Mesendoderm (in vitro differentiated cells): Measurements from ENCODE around the gene CAGE1.

Experiments used
- DNase-seq: peaks from one replicate; pipeline ENCODE4 v3.0.0; 2013
- H2AK5ac ChIP-seq: 2 replicates; pipeline ENCODE4 v1.6.1; 2013; ENCODE audit warnings: low read length, inconsistent platforms
- H2BK120ac ChIP-seq: 2 replicates; pipeline ENCODE4 v1.6.1; 2013; ENCODE audit warnings: low read depth, mild to moderate bottlenecking, low read length, moderate library complexity, mixed read lengths
- H2BK15ac ChIP-seq: replicated peaks from 2 replicates; pipeline ENCODE4 v1.6.1; 2013; ENCODE audit warnings: low read depth, mild to moderate bottlenecking, moderate library complexity
- H2BK5ac ChIP-seq: 2 replicates; pipeline ENCODE4 v1.6.1; 2013; ENCODE audit warnings: low read length, inconsistent platforms
- H3K18ac ChIP-seq: 2 replicates; pipeline ENCODE4 v1.6.1; 2013; ENCODE audit warnings: mild to moderate bottlenecking, low read length, mixed read lengths
- H3K23ac ChIP-seq: one replicate; pipeline ENCODE4 v1.6.1; 2013; ENCODE audit warnings: low read length
- H3K27ac ChIP-seq: 2 replicates; pipeline ENCODE4 v1.5.1; 2013; ENCODE audit warnings: low read depth, mild to moderate bottlenecking, inconsistent platforms, low read length, moderate library complexity
- H3K27me3 ChIP-seq: 2 replicates; pipeline ENCODE4 v1.6.1; 2013; ENCODE audit warnings: low read length, control low read depth, mild to moderate bottlenecking, inconsistent platforms; ENCODE audit not compliant: insufficient read depth, poor library complexity
- H3K36me3 ChIP-seq: 2 replicates; pipeline ENCODE4 v1.6.1; 2013; ENCODE audit warnings: low read length, inconsistent platforms; ENCODE audit not compliant: control insufficient read depth, insufficient read depth
- H3K4ac ChIP-seq: one replicate; pipeline ENCODE4 v1.6.1; 2013; ENCODE audit warnings: low read depth, mild to moderate bottlenecking, low read length, moderate library complexity
- H3K4me1 ChIP-seq: 2 replicates; pipeline ENCODE4 v1.6.1; 2013; ENCODE audit warnings: low read depth, low read length, inconsistent platforms; ENCODE audit not compliant: control insufficient read depth
- H3K4me2 ChIP-seq: 2 replicates; pipeline ENCODE4 v1.6.1; 2013; ENCODE audit warnings: low read length
- H3K4me3 ChIP-seq: 2 replicates; pipeline ENCODE4 v1.5.1; 2013; ENCODE audit warnings: mild to moderate bottlenecking, low read length
- H3K56ac ChIP-seq: one replicate; pipeline ENCODE4 v1.6.1; 2013; ENCODE audit warnings: low read length
- H3K79me1 ChIP-seq: 2 replicates; pipeline ENCODE4 v1.6.1; 2013; ENCODE audit warnings: low read length, inconsistent platforms
- H3K79me2 ChIP-seq: 2 replicates; pipeline ENCODE4 v1.6.1; 2013; ENCODE audit warnings: mild to moderate bottlenecking, low read length; ENCODE audit not compliant: control insufficient read depth, insufficient read depth
- H3K9ac ChIP-seq: 2 replicates; pipeline ENCODE4 v1.6.1; 2013; ENCODE audit warnings: low read length, inconsistent platforms
- H4K5ac ChIP-seq: one replicate; pipeline ENCODE4 v1.6.1; 2013; ENCODE audit warnings: low read length
- H4K8ac ChIP-seq: one replicate; pipeline ENCODE4 v1.6.1; 2013; ENCODE audit warnings: low read depth, mild to moderate bottlenecking, control low read depth, low read length, moderate library complexity
- WGBS: extraction: QIAGEN DNeasy Blood & Tissue Kit; methylation state at CpG from one replicate; pipeline ENCODE4 v1.1.7; 2013; ENCODE audit warnings: low lambda C conversion rate, missing lambda C conversion rate; ENCODE audit not compliant: insufficient coverage; ENCODE audit errors: extremely low coverage; 5-methylcytosine and 5-hydroxymethylcytosine counted together

Gene CAGE1

GRCh38 chr6:7311917-7312615 lies 77.5 kb downstream of the CAGE1 start:
- Histone ChIP-seq H3K18ac (peak overlapping the region; percentile 70), H4K8ac (no peak overlapping the region), H3K79me2 (peaks cover 20% of the 10 kb centered on the region), H2BK5ac (no peak overlapping the region), H3K4me1 (no peaks in the 10 kb centered on the region), H4K5ac (no peak overlapping the region), H3K36me3 (no peaks in the 10 kb centered on the region), H3K27me3 (no peaks in the 10 kb centered on the region), H3K23ac (no peak overlapping the region), H3K79me1 (peaks cover 2% of the 10 kb centered on the region), H3K9ac (peak overlapping the region; percentile 90), H3K56ac (peak overlapping the region; percentile 99), H2BK15ac (no peak overlapping the region), H2AK5ac (no peak overlapping the region), H2BK120ac (no peak overlapping the region), H3K4me3 (peak overlapping the region; percentile 78), H3K27ac (peak overlapping the region; percentile 91), H3K4ac (peak overlapping the region; percentile 76), H3K4me2 (peak overlapping the region; percentile 41)
- DNase-seq = peak; percentile 42
- WGBS = no CpG with 5 or more reads among the region's 17 CpGs

- no CpG with 5 or more reads among the region's 1 CpG for WGBS
- H3K9ac ChIP-seq = peak overlapping the region; percentile 14
- peaks cover 22% of the 10 kb centered on the region for H3K79me2 ChIP-seq
- no peak overlapping the region for H3K18ac ChIP-seq
- no peak overlapping the region for H4K5ac ChIP-seq
- no peak overlapping the region for H2BK120ac ChIP-seq
- H3K36me3 ChIP-seq = no peaks in the 10 kb centered on the region
- no peak overlapping the region for H3K56ac ChIP-seq
- H4K8ac ChIP-seq = no peak overlapping the region
- no peak for DNase-seq
- H3K27me3 ChIP-seq = no peaks in the 10 kb centered on the region
- H2BK5ac ChIP-seq = no peak overlapping the region
- no peak overlapping the region for H2BK15ac ChIP-seq
- no peak overlapping the region for H3K4ac ChIP-seq
- H3K27ac ChIP-seq = no peak overlapping the region
- H3K4me3 ChIP-seq = no peak overlapping the region
- no peaks in the 10 kb centered on the region for H3K4me1 ChIP-seq
- peaks cover 2% of the 10 kb centered on the region for H3K79me1 ChIP-seq
- no peak overlapping the region for H2AK5ac ChIP-seq
- H3K4me2 ChIP-seq = peak overlapping the region; percentile 10
- no peak overlapping the region for H3K23ac ChIP-seq
These were observed 78.4 kb downstream of the CAGE1 start for GRCh38 chr6:7311176-7311575.

DNA sequence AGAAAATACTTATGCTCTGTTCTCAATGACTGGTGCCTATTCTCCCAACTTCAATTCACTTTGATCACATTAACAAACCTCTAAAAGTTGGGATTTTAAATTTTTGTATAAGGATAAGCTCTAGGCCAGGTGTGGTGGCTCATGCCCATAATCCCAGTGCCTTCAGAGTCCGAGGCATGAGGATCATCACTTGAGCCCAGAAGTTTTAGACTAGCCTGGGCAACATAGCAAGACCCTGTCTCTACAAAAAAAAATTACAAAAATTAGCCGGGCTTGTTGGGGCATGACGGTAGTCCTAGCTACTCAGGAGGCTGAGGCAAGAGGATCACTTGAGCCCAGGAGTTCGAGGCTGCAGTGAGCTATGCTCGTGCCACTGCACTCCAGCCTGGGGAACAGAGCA lies 80.5 kb downstream of the CAGE1 start:
- no peak overlapping the region for H4K5ac ChIP-seq
- no peak overlapping the region for H3K4me2 ChIP-seq
- no peak overlapping the region for H2BK5ac ChIP-seq
- H3K79me1 ChIP-seq = peaks cover 6% of the 10 kb centered on the region
- H3K56ac ChIP-seq = no peak overlapping the region
- H3K23ac ChIP-seq = no peak overlapping the region
- no peak overlapping the region for H2AK5ac ChIP-seq
- H2BK15ac ChIP-seq = no peak overlapping the region
- H3K36me3 ChIP-seq = peaks cover 5% of the 10 kb centered on the region
- WGBS = no CpG with 5 or more reads among the region's 5 CpGs
- H3K27ac ChIP-seq = no peak overlapping the region
- no peak overlapping the region for H3K18ac ChIP-seq
- H2BK120ac ChIP-seq = no peak overlapping the region
- H4K8ac ChIP-seq = no peak overlapping the region
- H3K4me1 ChIP-seq = no peaks in the 10 kb centered on the region
- no peak for DNase-seq
- no peaks in the 10 kb centered on the region for H3K27me3 ChIP-seq
- peaks cover 25% of the 10 kb centered on the region for H3K79me2 ChIP-seq
- no peak overlapping the region for H3K4me3 ChIP-seq
- H3K4ac ChIP-seq = no peak overlapping the region
- H3K9ac ChIP-seq = no peak overlapping the region

DNA sequence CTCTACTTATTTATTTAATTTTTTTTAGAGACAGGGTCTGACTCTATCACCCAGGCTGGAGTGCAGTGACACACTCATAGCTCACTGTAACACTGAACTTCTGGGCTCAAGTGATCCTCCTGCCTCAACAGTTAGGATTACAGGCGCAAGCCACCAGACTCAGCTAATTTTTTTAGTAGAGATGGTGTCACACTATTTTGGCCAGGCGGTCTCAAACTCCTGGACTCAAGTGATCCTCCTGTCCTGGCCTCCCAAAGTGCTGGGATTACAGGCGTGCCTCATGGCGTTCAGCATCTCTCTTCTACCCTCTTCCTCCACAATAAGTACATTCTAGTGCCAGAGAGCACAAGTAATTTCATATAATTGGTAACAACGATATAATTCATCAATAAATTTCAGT lies 82.0 kb downstream of the CAGE1 start:
- peaks cover 21% of the 10 kb centered on the region for H3K79me2 ChIP-seq

GRCh38 chr6:7304821-7305220 lies 84.7 kb downstream of the CAGE1 start:
- Histone ChIP-seq H4K8ac (no peak overlapping the region), H3K18ac (no peak overlapping the region)

More for the DNA sequence above, 82.0 kb downstream of the CAGE1 start:
- Histone ChIP-seq H3K4me1 (no peaks in the 10 kb centered on the region), H2AK5ac (no peak overlapping the region), H3K4me2 (no peak overlapping the region), H2BK5ac (no peak overlapping the region), H3K36me3 (peaks cover 5% of the 10 kb centered on the region), H3K4ac (no peak overlapping the region), H3K56ac (no peak overlapping the region), H3K18ac (no peak overlapping the region), H4K5ac (no peak overlapping the region), H3K27ac (no peak overlapping the region), H3K23ac (no peak overlapping the region), H3K27me3 (no peaks in the 10 kb centered on the region), H4K8ac (no peak overlapping the region), H2BK120ac (no peak overlapping the region), H3K79me1 (peaks cover 6% of the 10 kb centered on the region), H2BK15ac (no peak overlapping the region), H3K9ac (no peak overlapping the region), H3K4me3 (no peak overlapping the region)
- no peak for DNase-seq
- WGBS = no CpG with 5 or more reads among the region's 5 CpGs

GRCh38 chr6:7301702-7302101 lies 87.8 kb downstream of the CAGE1 start:
- Histone ChIP-seq H3K4me3 (no peak overlapping the region), H2BK15ac (no peak overlapping the region), H3K4ac (no peak overlapping the region), H2AK5ac (no peak overlapping the region), H2BK5ac (no peak overlapping the region), H2BK120ac (no peak overlapping the region), H3K23ac (no peak overlapping the region), H4K8ac (no peak overlapping the region), H3K36me3 (peaks cover 13% of the 10 kb centered on the region), H3K18ac (no peak overlapping the region), H3K56ac (no peak overlapping the region), H3K9ac (no peak overlapping the region), H3K27ac (peak overlapping the region; percentile 3), H3K27me3 (no peaks in the 10 kb centered on the region), H3K79me2 (peaks cover 3% of the 10 kb centered on the region), H3K4me2 (no peak overlapping the region), H4K5ac (no peak overlapping the region), H3K4me1 (peaks cover 2% of the 10 kb centered on the region), H3K79me1 (peaks cover 5% of the 10 kb centered on the region)
- DNase-seq = no peak
- no CpG with 5 or more reads among the region's 7 CpGs for WGBS

More at GRCh38 chr6:7304821-7305220, 84.7 kb downstream of the CAGE1 start:
- Histone ChIP-seq H3K79me2 (peaks cover 8% of the 10 kb centered on the region), H3K9ac (no peak overlapping the region), H3K23ac (no peak overlapping the region), H3K4me3 (no peak overlapping the region), H3K4me2 (no peak overlapping the region), H3K27me3 (no peaks in the 10 kb centered on the region), H2BK15ac (no peak overlapping the region), H3K36me3 (peaks cover 13% of the 10 kb centered on the region), H2BK120ac (no peak overlapping the region), H2AK5ac (no peak overlapping the region), H3K56ac (no peak overlapping the region), H3K4ac (no peak overlapping the region), H3K4me1 (peaks cover 2% of the 10 kb centered on the region), H4K5ac (no peak overlapping the region), H3K79me1 (peaks cover 3% of the 10 kb centered on the region), H2BK5ac (no peak overlapping the region), H3K27ac (no peak overlapping the region)
- DNase-seq = no peak
- no CpG with 5 or more reads among the region's 1 CpG for WGBS
